H9 (cell line): Measurements from ENCODE around the gene FPR1. TPM values are rescaled to one million over a fixed set of nuclear protein-coding genes. Genes with fewer than 3 reads are reported as not detected.

Source experiments
- DNase-seq: peaks from one replicate; pipeline ENCODE4 v3.0.0-alpha.2; 2017
- H2AFZ ChIP-seq: one replicate; pipeline ENCODE4 v1.6.1; 2013; ENCODE audit warnings: mild to moderate bottlenecking, low read length, control low read depth, moderate library complexity
- H2AK5ac ChIP-seq: 2 replicates; pipeline ENCODE4 v1.6.1; 2013; ENCODE audit warnings: low read length, control low read depth, mixed read lengths; ENCODE audit not compliant: insufficient read length
- H2BK120ac ChIP-seq: one replicate; pipeline ENCODE4 v1.6.1; 2013; ENCODE audit warnings: low read depth, mild to moderate bottlenecking, low read length, control low read depth, inconsistent platforms; ENCODE audit not compliant: poor library complexity, severe bottlenecking
- H2BK12ac ChIP-seq: 2 replicates; pipeline ENCODE4 v1.6.1; 2013; ENCODE audit warnings: low read length, control low read depth, mixed read lengths, low read depth; ENCODE audit not compliant: insufficient read length
- H2BK15ac ChIP-seq: 2 replicates; pipeline ENCODE4 v1.6.1; 2013; ENCODE audit warnings: low read depth, low read length, control low read depth
- H2BK20ac ChIP-seq: one replicate; pipeline ENCODE4 v1.6.1; 2013; ENCODE audit warnings: low read depth, mild to moderate bottlenecking, low read length, control low read depth, inconsistent platforms; ENCODE audit not compliant: poor library complexity, severe bottlenecking
- H2BK5ac ChIP-seq: 2 replicates; pipeline ENCODE4 v1.6.1; 2013; ENCODE audit warnings: low read length, control low read depth, mixed read lengths; ENCODE audit not compliant: insufficient read length
- H3K14ac ChIP-seq: 2 replicates; pipeline ENCODE4 v1.6.1; 2013; ENCODE audit warnings: low read length, control low read depth; ENCODE audit not compliant: insufficient read depth
- H3K18ac ChIP-seq: 2 replicates; pipeline ENCODE4 v1.6.1; 2013; ENCODE audit warnings: low read depth, mild to moderate bottlenecking, mixed read lengths, low read length, control low read depth; ENCODE audit not compliant: insufficient read length
- H3K23ac ChIP-seq: 2 replicates; pipeline ENCODE4 v1.6.1; 2013; ENCODE audit warnings: low read length, control low read depth, mixed read lengths, low read depth; ENCODE audit not compliant: insufficient read length
- H3K23me2 ChIP-seq: 2 replicates; pipeline ENCODE4 v1.6.1; 2013; ENCODE audit warnings: low read depth, mild to moderate bottlenecking, mixed read lengths, low read length, control low read depth; ENCODE audit not compliant: insufficient read length, poor library complexity, severe bottlenecking
- H3K27ac ChIP-seq: 2 replicates; pipeline ENCODE4 v1.5.1; 2013; ENCODE audit warnings: low read length, control low read depth, mixed read lengths, low read depth; ENCODE audit not compliant: insufficient read length
- H3K27me3 ChIP-seq: 2 replicates; pipeline ENCODE4 v1.6.1; 2013; ENCODE audit warnings: low read length, control low read depth, inconsistent platforms; ENCODE audit not compliant: insufficient read depth
- H3K4ac ChIP-seq: 2 replicates; pipeline ENCODE4 v1.6.1; 2013; ENCODE audit warnings: low read depth, mild to moderate bottlenecking, control low read depth, inconsistent platforms, low read length, moderate library complexity
- H3K4me1 ChIP-seq: 2 replicates; pipeline ENCODE4 v1.6.1; 2013; ENCODE audit warnings: low read length, control low read depth, inconsistent platforms; ENCODE audit not compliant: insufficient read depth
- H3K4me2 ChIP-seq: 2 replicates; pipeline ENCODE4 v1.6.1; 2013; ENCODE audit warnings: low read length, control low read depth, mixed read lengths; ENCODE audit not compliant: insufficient read length, insufficient read depth
- H3K56ac ChIP-seq: 2 replicates; pipeline ENCODE4 v1.6.1; 2013; ENCODE audit warnings: low read depth, mild to moderate bottlenecking, mixed read lengths, low read length, control low read depth; ENCODE audit not compliant: insufficient read length
- H3K79me1 ChIP-seq: 2 replicates; pipeline ENCODE4 v1.6.1; 2013; ENCODE audit warnings: low read depth, mild to moderate bottlenecking, moderate library complexity, low read length, control low read depth, inconsistent platforms; ENCODE audit not compliant: insufficient read depth, poor library complexity, severe bottlenecking
- H3K79me2 ChIP-seq: 2 replicates; pipeline ENCODE4 v1.6.1; 2013; ENCODE audit warnings: low read length, control low read depth, inconsistent platforms; ENCODE audit not compliant: insufficient read depth
- H3K9ac ChIP-seq: 2 replicates; pipeline ENCODE4 v1.6.1; 2013; ENCODE audit warnings: low read length, control low read depth, mixed read lengths; ENCODE audit not compliant: insufficient read length; ENCODE audit errors: extremely low read depth
- H3K9me3 ChIP-seq: one replicate; pipeline ENCODE4 v1.6.1; 2013; ENCODE audit warnings: low read depth, low read length, inconsistent platforms; ENCODE audit not compliant: control insufficient read depth
- H3T11ph ChIP-seq: one replicate; pipeline ENCODE4 v1.6.1; 2013; ENCODE audit warnings: mild to moderate bottlenecking, low read length, control low read depth, inconsistent platforms
- H4K20me1 ChIP-seq: one replicate; pipeline ENCODE4 v1.6.1; 2013; ENCODE audit not compliant: control insufficient read depth, insufficient read length, insufficient read depth
- H4K5ac ChIP-seq: 2 replicates; pipeline ENCODE4 v1.6.1; 2013; ENCODE audit warnings: low read depth, mild to moderate bottlenecking, mixed read lengths, low read length, control low read depth; ENCODE audit not compliant: insufficient read length
- H4K8ac ChIP-seq: replicated peaks from 2 replicates; pipeline ENCODE4 v1.6.1; 2013; ENCODE audit warnings: low read length, control low read depth, mixed read lengths, low read depth; ENCODE audit not compliant: insufficient read length
- H4K91ac ChIP-seq: 2 replicates; pipeline ENCODE4 v1.6.1; 2013; ENCODE audit warnings: low read depth, mild to moderate bottlenecking, moderate library complexity, mixed read lengths, low read length, control low read depth; ENCODE audit not compliant: insufficient read length
- H3K27ac Mint-ChIP-seq, 3 experiments: 2 replicates in 2 of 3; 3 replicates in 1 of 3; pipeline ENCODE4 v1.8.0; 2020 to 2021; ENCODE audit warnings: mixed read lengths in 3 of 3, mild to moderate bottlenecking in 1 of 3, moderate library complexity in 1 of 3
- H3K27me3 Mint-ChIP-seq: 2 replicates; pipeline ENCODE4 v1.8.0; 2021; ENCODE audit warnings: low read depth, mild to moderate bottlenecking, moderate library complexity, mixed read lengths
- H3K36me3 Mint-ChIP-seq, 3 experiments: 2 replicates in 2 of 3; 3 replicates in 1 of 3; pipeline ENCODE4 v1.8.0; 2020 to 2021; ENCODE audit warnings: low read depth in 3 of 3, mixed read lengths in 3 of 3; ENCODE audit not compliant: insufficient read depth in 1 of 3
- H3K4me1 Mint-ChIP-seq, 2 experiments: 2 replicates each; pipeline ENCODE4 v1.8.0; 2020; ENCODE audit warnings: mixed read lengths in 2 of 2
- H3K4me3 Mint-ChIP-seq, 2 experiments: 2 replicates in 1 of 2; 3 replicates in 1 of 2; pipeline ENCODE4 v1.8.0; 2020 to 2021; ENCODE audit warnings: mild to moderate bottlenecking in 2 of 2, mixed read lengths in 2 of 2, moderate library complexity in 1 of 2
- H3K9me3 Mint-ChIP-seq, 2 experiments: 2 replicates in 1 of 2; 3 replicates in 1 of 2; pipeline ENCODE4 v1.8.0; 2020; ENCODE audit warnings: mild to moderate bottlenecking in 2 of 2, mixed read lengths in 2 of 2, moderate library complexity in 1 of 2
- WGBS: extraction: QIAGEN DNeasy Blood & Tissue Kit; methylation state at CpG from one replicate; pipeline ENCODE4 v1.1.7; 2013; ENCODE audit warnings: missing lambda C conversion rate, low lambda C conversion rate, mixed read lengths; ENCODE audit not compliant: insufficient read length; ENCODE audit errors: extremely low coverage; 5-methylcytosine and 5-hydroxymethylcytosine counted together
- total RNA-seq: library from RNA; stranded (reverse); gene quantifications from 2 replicates; pipeline ENCODE4 v1.2.1, GENCODE V29; 2021
- TF ChIP-seq, protein P1 (sequence below): fragments of 200-600 bp; sonication (generic); conservative IDR thresholded peaks from 3 replicates; pipeline ENCODE4 v1.8.0; 2021; ENCODE audit warnings: antibody characterized with exemption, mild to moderate bottlenecking

FPR1 gene
- total RNA-seq, 1 experiment from 2014 or later: not detected

GRCh38 chr19:51746731-51747130 is 4.9 kb downstream of the FPR1 start:
- H2BK15ac ChIP-seq: no peak overlapping the region
- H3K9me3 ChIP-seq: no peaks in the 10 kb centered on the region
- H3K4me2 ChIP-seq: no peak overlapping the region
- peaks cover 16% of the 10 kb centered on the region for H3K27me3 Mint-ChIP-seq
- no peak overlapping the region for H3K4me3 Mint-ChIP-seq
- H3K9me3 Mint-ChIP-seq: peaks cover 35 to 85% of the 10 kb centered on the region in 2 experiments
- H2BK12ac ChIP-seq: no peak overlapping the region
- H3K36me3 Mint-ChIP-seq: peaks cover 0 to 2% (median 0%) of the 10 kb centered on the region in 3 experiments; a peak in 1 of 7 replicates
- H3K14ac ChIP-seq: no peak overlapping the region
- H3K79me2 ChIP-seq: no peaks in the 10 kb centered on the region
- H2AFZ ChIP-seq: no peak overlapping the region
- H3K4me1 Mint-ChIP-seq: no peaks in the 10 kb centered on the region
- H3K4ac ChIP-seq: no peak overlapping the region
- H3K9ac ChIP-seq: no peak overlapping the region
- H3K4me1 ChIP-seq: no peaks in the 10 kb centered on the region
- no peak overlapping the region for H2AK5ac ChIP-seq
- H3K23me2 ChIP-seq: no peaks in the 10 kb centered on the region
- H3K27me3 ChIP-seq: no peaks in the 10 kb centered on the region
- H4K8ac ChIP-seq: no peak overlapping the region
- no peak overlapping the region for H2BK20ac ChIP-seq
- TF ChIP-seq, protein P1, sequence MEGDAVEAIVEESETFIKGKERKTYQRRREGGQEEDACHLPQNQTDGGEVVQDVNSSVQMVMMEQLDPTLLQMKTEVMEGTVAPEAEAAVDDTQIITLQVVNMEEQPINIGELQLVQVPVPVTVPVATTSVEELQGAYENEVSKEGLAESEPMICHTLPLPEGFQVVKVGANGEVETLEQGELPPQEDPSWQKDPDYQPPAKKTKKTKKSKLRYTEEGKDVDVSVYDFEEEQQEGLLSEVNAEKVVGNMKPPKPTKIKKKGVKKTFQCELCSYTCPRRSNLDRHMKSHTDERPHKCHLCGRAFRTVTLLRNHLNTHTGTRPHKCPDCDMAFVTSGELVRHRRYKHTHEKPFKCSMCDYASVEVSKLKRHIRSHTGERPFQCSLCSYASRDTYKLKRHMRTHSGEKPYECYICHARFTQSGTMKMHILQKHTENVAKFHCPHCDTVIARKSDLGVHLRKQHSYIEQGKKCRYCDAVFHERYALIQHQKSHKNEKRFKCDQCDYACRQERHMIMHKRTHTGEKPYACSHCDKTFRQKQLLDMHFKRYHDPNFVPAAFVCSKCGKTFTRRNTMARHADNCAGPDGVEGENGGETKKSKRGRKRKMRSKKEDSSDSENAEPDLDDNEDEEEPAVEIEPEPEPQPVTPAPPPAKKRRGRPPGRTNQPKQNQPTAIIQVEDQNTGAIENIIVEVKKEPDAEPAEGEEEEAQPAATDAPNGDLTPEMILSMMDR: no peak
- H3K27ac Mint-ChIP-seq: no peak overlapping the region
- no peak overlapping the region for H3K18ac ChIP-seq
- H3K27ac ChIP-seq: no peak overlapping the region
- no peak overlapping the region for H2BK5ac ChIP-seq
- H4K91ac ChIP-seq: no peak overlapping the region
- no peaks in the 10 kb centered on the region for H3K79me1 ChIP-seq
- no peak for DNase-seq
- H3T11ph ChIP-seq: no peak overlapping the region
- no peak overlapping the region for H2BK120ac ChIP-seq
- no peak overlapping the region for H3K56ac ChIP-seq
- H4K20me1 ChIP-seq: no peaks in the 10 kb centered on the region
- H4K5ac ChIP-seq: no peak overlapping the region
- no peak overlapping the region for H3K23ac ChIP-seq
- no CpG with 5 or more reads among the region's 7 CpGs for WGBS
